PC-9 (cell line): Measurements from ENCODE around the gene RXRA.

Experiments
- CTCF ChIP-seq: fragments of 200-600 bp; sonication (generic); conservative IDR thresholded peaks from 2 replicates; pipeline ENCODE4 v1.6.1; 2017; ENCODE audit warnings: mixed run types, antibody characterized with exemption, mild to moderate bottlenecking, moderate library complexity
- EZH2 ChIP-seq: fragments of 200-600 bp; sonication (generic); IDR thresholded peaks from 2 replicates; pipeline ENCODE4 v1.8.0; 2017; ENCODE audit warnings: antibody characterized with exemption, low read depth

GRCh38 chr9:134406366-134407120 is 80.3 kb downstream of the RXRA start:
- no peak for TF ChIP-seq CTCF
- no peak for TF ChIP-seq EZH2
